ENCODE measurements around the gene ANTKMT.
"Not testable (repeated sequence)": the region's sequence is repeated elsewhere in the genome, so short reads cannot be mapped to it uniquely, and the experiment has no call there.

ANTKMT gene

GRCh38 chr16:728890-729744 is 8.2 kb downstream of the ANTKMT start:
- no peak for DNase-seq

GRCh38 chr16:729768-730665 is 9.1 kb downstream of the ANTKMT start:
- DNase-seq: no peak

GRCh38 chr16:730666-731509 is 9.9 kb downstream of the ANTKMT start:
- DNase-seq: no peak

- DNase-seq: no peak
These were observed 11.4 kb downstream of the ANTKMT start for GRCh38 chr16:732332-732731.

GRCh38 chr16:732936-733335 is 12.0 kb downstream of the ANTKMT start:
- DNase-seq: no peak

- DNase-seq: peak; percentile 36
These were observed 12.6 kb downstream of the ANTKMT start for GRCh38 chr16:733382-734207.

GRCh38 chr16:734208-734980 is 13.4 kb downstream of the ANTKMT start:
- DNase-seq: no peak

- DNase-seq: no peak
These were observed 14.3 kb downstream of the ANTKMT start for GRCh38 chr16:734981-735881.

GRCh38 chr16:735982-736453 is 15.1 kb downstream of the ANTKMT start:
- no peak for DNase-seq

GRCh38 chr16:736936-737481 is 16.1 kb downstream of the ANTKMT start:
- no peak for DNase-seq

- DNase-seq: no peak
These were observed 18.9 kb downstream of the ANTKMT start for GRCh38 chr16:739560-740458.

GRCh38 chr16:740459-740763 is 19.5 kb downstream of the ANTKMT start:
- DNase-seq: no peak

GRCh38 chr16:740764-741505 is 20.0 kb downstream of the ANTKMT start, which contains the start of gene CIAO3:
TSS of gene CIAO3 (minus strand) at chr16:740997. CDS start at chr16:740985, 12 bp downstream.
- peak; percentile 88 for DNase-seq

- DNase-seq: no peak
These were observed 21.2 kb downstream of the ANTKMT start for GRCh38 chr16:741986-742629.

GRCh38 chr16:742894-743293 is 21.9 kb downstream of the ANTKMT start:
- not testable (repeated sequence) for DNase-seq

GRCh38 chr16:743794-744500 is 23.0 kb downstream of the ANTKMT start:
- no peak for DNase-seq

Measured in T-helper 9 cell (primary cell).